Heart right ventricle (tissue), 16 donors: ENCODE measurements around the gene OR10P1. TPM values are rescaled to one million over a fixed set of nuclear protein-coding genes. Genes with fewer than 3 reads are reported as not detected.

Experiments used
- ATAC-seq, 8 donors: fragments of 200-7000 bp; cut with Tn5 transposase; one replicate each; pipeline ENCODE4 v1.9.1; 2020; ENCODE audit warnings: mild to moderate bottlenecking in 8 of 8, moderate library complexity in 8 of 8, moderate number of reproducible peaks in 1 of 8
- DNase-seq, 2 donors: peaks; one replicate each; pipeline ENCODE4 v3.0.0-alpha.2; 2020
- H3K27ac ChIP-seq, 10 donors: fragments of 200-600 bp; sonication (generic) in 2 of 10; one replicate each; pipeline versions ENCODE4 v1.5.0 to v1.8.0; 2020 to 2022; ENCODE audit warnings: mild to moderate bottlenecking in 3 of 10
- H3K27me3 ChIP-seq, 7 donors: fragments of 200-600 bp; one replicate each; pipeline ENCODE4 v1.8.0; 2021 to 2022; ENCODE audit warnings: mild to moderate bottlenecking in 2 of 7
- H3K36me3 ChIP-seq, 9 donors: fragments of 200-600 bp; sonication (generic) in 1 of 9; one replicate each; pipeline versions ENCODE4 v1.5.0 to v1.8.0; 2020 to 2022; ENCODE audit warnings: mild to moderate bottlenecking in 2 of 9
- H3K4me1 ChIP-seq, 9 donors: fragments of 200-600 bp; sonication (generic) in 1 of 9; one replicate each; pipeline versions ENCODE4 v1.5.0 to v1.8.0; 2020 to 2022; ENCODE audit warnings: mild to moderate bottlenecking in 4 of 9
- H3K4me3 ChIP-seq, 10 donors: fragments of 200-600 bp; sonication (generic) in 2 of 10; one replicate each; pipeline versions ENCODE4 v1.5.0 to v1.8.0; 2020 to 2022; ENCODE audit warnings: mild to moderate bottlenecking in 7 of 10, moderate library complexity in 2 of 10
- H3K9me3 ChIP-seq, 11 donors: fragments of 200-600 bp in 10 of 11; sonication (generic) in 2 of 11; one replicate each; pipeline versions ENCODE4 v1.5.0 to v1.8.0; 2013 to 2022; ENCODE audit warnings: mild to moderate bottlenecking in 2 of 11, control low read depth in 1 of 11, moderate library complexity in 1 of 11
- CTCF ChIP-seq, 9 donors: fragments of 200-600 bp; sonication (generic) in 2 of 9; IDR thresholded peaks; one replicate each; pipeline versions ENCODE4 v1.5.0 to v1.8.0; 2021 to 2022; ENCODE audit warnings: antibody characterized with exemption in 9 of 9, mild to moderate bottlenecking in 5 of 9, moderate library complexity in 1 of 9
- WGBS, 2 donors: extraction: QIAGEN DNeasy Blood & Tissue Kit; methylation state at CpG; one replicate each; pipeline ENCODE4 v1.1.7; 2013; ENCODE audit warnings: inconsistent platforms in 1 of 2; 5-methylcytosine and 5-hydroxymethylcytosine counted together
- intact Hi-C, 10 donors: fragments of 100-400 bp; cut with DNase I; formaldehyde crosslinking; loops; one replicate each; pipeline versions ENCODE4 v1.11.1 to v1.14.2; 2022
- polyA plus RNA-seq, 2 donors: library from polyadenylated mRNA; stranded (reverse); fragments of 200-250 nt; gene quantifications; one replicate each; pipeline ENCODE4 v1.2.3, GENCODE V29; 2013
- total RNA-seq, 10 donors: library from RNA; stranded (reverse); fragmentation: NEBNext Ultra II Directional in 3 of 10; extraction: Animal tissue kit (Norgen Biotek cat#: 25700) in 3 of 10; gene quantifications; one replicate each; pipeline versions ENCODE4 v1.2.1 to v1.2.4, GENCODE V29; 2021 to 2023
- donor health status: Arrhythmogenic right ventricular cardiomyopathy.
- donor health status: ischemic (EF 13 %, LVEDD 7.1; RV severe dilation, severe dysfunction).
- donor health status: healthy with polysubstance abuse.
- donor health status: DM: no; HTN: yes; CAD: no.
- donor health status: DM: no; HTN: no; CAD: no.
- donor health status: ischemic (EF 25% LVEDD 6.9; RV normal size, moderate dysfunction).
- donor health status: ischemic (EF 25% LVEDD 5.7; RV mildly dilated, moderate dysfunction).
- donor health status: healthy.
- donor health status: DM: yes; HTN: yes; CAD: no.
- donor health status: Ischemic cardiomyopathy.
- donor health status: ischemic (EF 35%, LVEDD 5.7; RV mildly dilated, moderate dysfunction).
- donor health status: nonischemic (EF 11% LVEDD 7.7; RV severe dilation, severe dysfunction).
- donor health status: DM: yes; HTN: yes; CAD: no.
- donor health status: PGD.
- donor health status: ischemic (EF 29% LVEDD 5.4; RV normal size, mild dysfunction).
- donor health status: nonischemic (EF 23%, LVEDD 6.1; RV moderate dilation, normal function).

Gene OR10P1
- total and polyA plus RNA-seq, 12 donors, result not detected

GRCh38 chr12:55614764-55615163 lies 21.9 kb upstream of the OR10P1 start:
- 81 to 88% methylated on average over 1 of the region's 1 CpG for WGBS, 2 donors
- intact Hi-C loops, result loop anchor here in 5 of 10 donors (5.0 kb wide), 2 partner anchors 422 to 427 kb away; no protein-coding TSS in a partner anchor
- no peak for ATAC-seq

GRCh38 chr12:55619354-55620138 lies 17.1 kb upstream of the OR10P1 start:
- intact Hi-C loops, result loop anchor here in 9 of 10 donors (1.0 to 10.0 kb wide), 6 partner anchors 427 to 845 kb away; partner anchors contain the start of gene SPRYD4 (in 1 of the 9)
- WGBS, 2 donors, result 7 to 10% methylated on average over 6 of the region's 6 CpGs

More at GRCh38 chr12:55614764-55615163, 21.9 kb upstream of the OR10P1 start:
- no peak for TF ChIP-seq CTCF (IDR thresholded peaks at IDR 0.05)
- Histone ChIP-seq H3K36me3 (no peaks in the 10 kb centered on the region), H3K27ac (no peak overlapping the region), H3K4me3 (no peak overlapping the region), H3K4me1 (peaks cover 0 to 6% (median 0%) of the 10 kb centered on the region in 9 donors), H3K9me3 (peaks cover 0 to 42% (median 23%) of the 10 kb centered on the region in 11 donors), H3K27me3 (peaks cover 0 to 3% (median 0%) of the 10 kb centered on the region in 7 donors)
- DNase-seq, result no peak

GRCh38 chr12:55624056-55624455 lies 12.6 kb upstream of the OR10P1 start:
- TF ChIP-seq CTCF (IDR thresholded peaks at IDR 0.05), result no peak

More at GRCh38 chr12:55619354-55620138, 17.1 kb upstream of the OR10P1 start:
- no peak overlapping the region for H3K27ac ChIP-seq
- H3K4me3 ChIP-seq, result no peak overlapping the region
- no peaks in the 10 kb centered on the region for H3K36me3 ChIP-seq
- peaks cover 0 to 32% (median 19%) of the 10 kb centered on the region in 11 donors for H3K9me3 ChIP-seq
- peak in 1 of 2 donors; percentile 80 for DNase-seq
- H3K27me3 ChIP-seq, result peaks cover 0 to 17% (median 0%) of the 10 kb centered on the region in 7 donors
- TF ChIP-seq CTCF (IDR thresholded peaks at IDR 0.05), result peak; percentile 67 to 85 (median 81)
- H3K4me1 ChIP-seq, result peaks cover 0 to 10% (median 0%) of the 10 kb centered on the region in 9 donors
- ATAC-seq, result peak; percentile 72 to 93 (median 92)

GRCh38 chr12:55626154-55626553 lies 10.5 kb upstream of the OR10P1 start:
- DNase-seq (peak in 1 of 2 donors; percentile 43), ATAC-seq (peak; percentile 31 to 85 (median 60))
- H3K4me3 ChIP-seq, result no peak overlapping the region
- intact Hi-C loops, result loop anchor here in 1 of 10 donors (10.0 kb wide), 1 partner anchor 839 kb away; the partner anchor contains the start of gene SPRYD4
- H3K27me3 ChIP-seq, result peaks cover 0 to 6% (median 0%) of the 10 kb centered on the region in 7 donors
- peak overlapping the region in 3 of 10 donors; percentile 15 to 58 (median 47) for H3K27ac ChIP-seq
- H3K36me3 ChIP-seq, result no peaks in the 10 kb centered on the region
- H3K4me1 ChIP-seq, result peaks cover 0 to 20% (median 0%) of the 10 kb centered on the region in 9 donors
- TF ChIP-seq CTCF (IDR thresholded peaks at IDR 0.05), result no peak
- H3K9me3 ChIP-seq, result no peaks in the 10 kb centered on the region
- WGBS, 2 donors, result 47 to 57% methylated on average over 4 of the region's 4 CpGs

More at GRCh38 chr12:55624056-55624455, 12.6 kb upstream of the OR10P1 start:
- Histone ChIP-seq H3K9me3 (no peaks in the 10 kb centered on the region), H3K4me1 (peaks cover 0 to 19% (median 0%) of the 10 kb centered on the region in 9 donors), H3K36me3 (no peaks in the 10 kb centered on the region), H3K4me3 (no peak overlapping the region), H3K27ac (no peak overlapping the region), H3K27me3 (peaks cover 0 to 17% (median 0%) of the 10 kb centered on the region in 7 donors)
- intact Hi-C loops, result loop anchor here in 2 of 10 donors (5.0 to 10.0 kb wide), 2 partner anchors 632 to 841 kb away; partner anchors contain the start of gene SPRYD4 (in 1 of the 2)
- DNase-seq (no peak), ATAC-seq (no peak)
